HG03521 (cell line): ENCODE results near the gene C1orf167.

Source experiments
- ATAC-seq: cut with Tn5 transposase; IDR thresholded peaks from one replicate; pipeline ENCODE4 v1.9.1; 2021; ENCODE audit warnings: mild to moderate bottlenecking, moderate library complexity; ENCODE audit not compliant: unreplicated experiment

The C1orf167 gene

GRCh38 chr1:11764115-11764514 lies 2.1 kb downstream of the C1orf167 start:
- ATAC-seq, result no peak

- ATAC-seq, result no peak
Measured at GRCh38 chr1:11764519-11764918, 2.5 kb downstream of the C1orf167 start.

- no peak for ATAC-seq
Measured at GRCh38 chr1:11765661-11766428, 3.9 kb downstream of the C1orf167 start.

- ATAC-seq, result no peak
Measured at GRCh38 chr1:11766429-11766776, 4.4 kb downstream of the C1orf167 start.

- no peak for ATAC-seq
Measured at GRCh38 chr1:11767922-11768704, 6.1 kb downstream of the C1orf167 start.

- ATAC-seq, result no peak
Measured at GRCh38 chr1:11768821-11769220, 6.8 kb downstream of the C1orf167 start.

- no peak for ATAC-seq
Measured at GRCh38 chr1:11769274-11769673, 7.3 kb downstream of the C1orf167 start.

- no peak for ATAC-seq
Measured at GRCh38 chr1:11770011-11770410, 8.0 kb downstream of the C1orf167 start.

- no peak for ATAC-seq
Measured at GRCh38 chr1:11771481-11772043, 9.6 kb downstream of the C1orf167 start.

- ATAC-seq, result no peak
Measured at GRCh38 chr1:11772458-11772857, 10.5 kb downstream of the C1orf167 start.

GRCh38 chr1:11774753-11775152 lies 12.8 kb downstream of the C1orf167 start:
- no peak for ATAC-seq

- no peak for ATAC-seq
Measured at GRCh38 chr1:11777658-11778322, 15.8 kb downstream of the C1orf167 start.

- ATAC-seq, result no peak
Measured at GRCh38 chr1:11778336-11778735, 16.3 kb downstream of the C1orf167 start.

GRCh38 chr1:11778844-11779623 lies 17.0 kb downstream of the C1orf167 start:
- ATAC-seq, result no peak

GRCh38 chr1:11779715-11780379 lies 17.9 kb downstream of the C1orf167 start:
- no peak for ATAC-seq

- no peak for ATAC-seq
Measured at GRCh38 chr1:11780380-11781147, 18.6 kb downstream of the C1orf167 start.

- ATAC-seq, result no peak
Measured at GRCh38 chr1:11781297-11781696, 19.3 kb downstream of the C1orf167 start.

- no peak for ATAC-seq
Measured at GRCh38 chr1:11782127-11782708, 20.2 kb downstream of the C1orf167 start.

- no peak for ATAC-seq
Measured at GRCh38 chr1:11783556-11783955, 21.6 kb downstream of the C1orf167 start.
